Measurements from ENCODE around the gene UBE2J1. TPM values are rescaled to one million over a fixed set of nuclear protein-coding genes. Genes with fewer than 3 reads are reported as not detected.

The UBE2J1 gene
- total and polyA plus RNA-seq, 9 of the 15 experiments (the other 6 are each of a cell fraction or from before 2014, with no cell fraction given) = 11.6 to 32.6 (median 22.0) TPM

GRCh38 chr6:89392823-89393222 is 40.3 kb upstream of the UBE2J1 start (continued):
- TF ChIP-seq CC2D1A (IDR thresholded peaks at IDR 0.05) = no peak
- no peak for TF ChIP-seq NFRKB (IDR thresholded peaks at IDR 0.05; ENCODE audit: low read depth)
- TF ChIP-seq DDX20 (tag; IDR thresholded peaks at IDR 0.05; ENCODE audit: low read depth) = no peak
- TF ChIP-seq TBL1XR1 (IDR thresholded peaks at IDR 0.05; ENCODE audit: low read length in 2 of 2) = no peak
- no peak for TF ChIP-seq TOE1 (IDR thresholded peaks at IDR 0.05; ENCODE audit: borderline replicate concordance)
- no peak for TF ChIP-seq TOE1 (CRISPR knock-in tag; IDR thresholded peaks at IDR 0.05; ENCODE audit: borderline replicate concordance, low read depth)

GRCh38 chr6:89388846-89389245 is 36.3 kb upstream of the UBE2J1 start:
- POLR2A ChIA-PET = interaction anchor here (0.8 to 1.4 kb wide), 2 partner anchors 12 kb away, joined by 3 read pairs; no protein-coding TSS in a partner anchor
- in situ Hi-C loops (cut with MboI) = no loop called here
- no peak for ATAC-seq

More at GRCh38 chr6:89388846-89389245, 36.3 kb upstream of the UBE2J1 start:
- Histone ChIP-seq H3K27ac (ENCODE audit: extremely low read depth, low read depth, low read length) (no peak overlapping the region), H4K20me1 (replicated peaks; ENCODE audit: control insufficient read depth, insufficient read depth, low read length) (no peaks in the 10 kb centered on the region), H3K4me3 (no peak overlapping the region), H3K36me3 (ENCODE audit: control insufficient read depth, insufficient read depth, low read length) (no peaks in the 10 kb centered on the region), H3K9me3 (replicated peaks; ENCODE audit: control insufficient read depth, insufficient read depth, low read depth, low read length) (no peaks in the 10 kb centered on the region), H3K79me2 (ENCODE audit: control insufficient read depth, insufficient read depth, low read length) (no peaks in the 10 kb centered on the region), H3K9ac (ENCODE audit: insufficient read depth in 1 of 2, low read depth in 2 of 2, low read length in 2 of 2) (no peak overlapping the region), H2AFZ (ENCODE audit: low read depth, low read length) (no peak overlapping the region), H3K9me1 (ENCODE audit: control insufficient read depth, insufficient read depth, low read length) (no peaks in the 10 kb centered on the region), H3K27me3 (ENCODE audit: control insufficient read depth in 2 of 2, insufficient read depth in 2 of 2, low read length in 2 of 2) (peaks cover 13 to 19% of the 10 kb centered on the region in 2 experiments; a peak in 3 of 5 replicates), H3K4me1 (replicated peaks in 1 of 2; ENCODE audit: control insufficient read depth in 2 of 2, insufficient read depth in 2 of 2, low read length in 2 of 2) (no peaks in the 10 kb centered on the region), H3K4me2 (ENCODE audit: insufficient read depth, low read length) (no peak overlapping the region)
- intact Hi-C loops (cut with micrococcal nuclease) = no loop called here
- TF ChIP-seq SMARCB1 (IDR thresholded peaks at IDR 0.05; ENCODE audit: insufficient read length, low read depth) (no peak), NR2C2 (CRISPR knock-in tag; IDR thresholded peaks at IDR 0.05) (no peak), NR2C2 (tag; IDR thresholded peaks at IDR 0.05) (no peak), ZNF395 (CRISPR knock-in tag; IDR thresholded peaks at IDR 0.05) (no peak), CEBPZ (IDR thresholded peaks at IDR 0.05; ENCODE audit: borderline replicate concordance, low read depth, low read length) (no peak), MTA1 (IDR thresholded peaks at IDR 0.05; ENCODE audit: borderline replicate concordance) (no peak), ZNF143 (CRISPR knock-in tag; IDR thresholded peaks at IDR 0.05) (no peak), KDM1A (IDR thresholded peaks at IDR 0.05) (no peak), HMG20B (CRISPR knock-in tag; IDR thresholded peaks at IDR 0.05) (no peak), KDM5B (IDR thresholded peaks at IDR 0.05; ENCODE audit: insufficient replicate concordance, low read depth, low read length) (no peak)
- DNase-seq (ENCODE audit: extremely low read depth in 1 of 4, low spot score in 3 of 4) (no peak), FAIRE-seq (no peak)
- no TSS peak for BruUV-seq (replicated peaks)
- WGBS (ENCODE audit: insufficient coverage, low coverage, missing lambda C conversion rate) = 4% methylated on average over 6 of the region's 6 CpGs
- CTCF ChIA-PET (ENCODE audit: low intra/inter-chr PET ratio) = no interaction called here
